Central memory CD8-positive, alpha-beta T cell (primary cell): ENCODE results near the gene KRTAP4-1.
"Not testable (repeated sequence)": the region's sequence is repeated elsewhere in the genome, so short reads cannot be mapped to it uniquely, and the experiment has no call there.

Experiments
- ATAC-seq: fragments of 150-1000 bp; cut with Tn5 transposase; replicated peaks from 2 replicates; pipeline ENCODE4 v1.10.0; 2022; ENCODE audit warnings: mild to moderate bottlenecking, moderate FRiP score, moderate number of reproducible peaks; ENCODE audit not compliant: poor library complexity, severe bottlenecking; ENCODE audit errors: extremely low read depth
- DNase-seq, 2 donors: peaks; one replicate each; pipeline ENCODE4 v3.0.0; 2021; ENCODE audit warnings: low spot score in 2 of 2
- H3K27ac Mint-ChIP-seq: one replicate; pipeline ENCODE4 v1.8.0; 2022; ENCODE audit warnings: low read depth, mild to moderate bottlenecking, moderate library complexity, mixed read lengths
- H3K27me3 Mint-ChIP-seq: one replicate; pipeline ENCODE4 v1.8.0; 2022; ENCODE audit warnings: mixed read lengths
- H3K36me3 Mint-ChIP-seq: one replicate; pipeline ENCODE4 v1.8.0; 2022; ENCODE audit warnings: mild to moderate bottlenecking, moderate library complexity, mixed read lengths; ENCODE audit not compliant: insufficient read depth
- H3K4me1 Mint-ChIP-seq: one replicate; pipeline ENCODE4 v1.8.0; 2022; ENCODE audit warnings: mixed read lengths
- H3K4me3 Mint-ChIP-seq: one replicate; pipeline ENCODE4 v1.8.0; 2022; ENCODE audit warnings: mild to moderate bottlenecking, moderate library complexity, mixed read lengths
- H3K9me3 Mint-ChIP-seq: one replicate; pipeline ENCODE4 v1.8.0; 2022; ENCODE audit warnings: mixed read lengths

The KRTAP4-1 gene

GRCh38 chr17:41139865-41140264, 44.8 kb downstream of the KRTAP4-1 start:
- ATAC-seq, H3K4me3 Mint-ChIP-seq, DNase-seq, H3K27me3 Mint-ChIP-seq, H3K36me3 Mint-ChIP-seq, H3K4me1 Mint-ChIP-seq, H3K27ac Mint-ChIP-seq: not testable (repeated sequence)
- H3K9me3 Mint-ChIP-seq = peaks cover 25% of the 10 kb centered on the region
